GF-D8 (cell line): ENCODE results near the gene NCMAP.
A peak's percentile ranks its signal among the peaks of the same experiment; 100 is the strongest.
"Not testable (repeated sequence)": the region's sequence is repeated elsewhere in the genome, so short reads cannot be mapped to it uniquely, and the experiment has no call there.

Experiments
- DNase-seq: peaks from one replicate; lab custom pipeline; 2025; lab: John Stamatoyannopoulos, UW

Gene NCMAP, protein sequence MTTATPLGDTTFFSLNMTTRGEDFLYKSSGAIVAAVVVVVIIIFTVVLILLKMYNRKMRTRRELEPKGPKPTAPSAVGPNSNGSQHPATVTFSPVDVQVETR

GRCh38 chr1:24555591-24556413 lies at the start of gene NCMAP:
NCMAP (plus strand) TSS chr1:24556087; CDS start chr1:24595431, 39,344 bp downstream.
- DNase-seq: no peak

DNA sequence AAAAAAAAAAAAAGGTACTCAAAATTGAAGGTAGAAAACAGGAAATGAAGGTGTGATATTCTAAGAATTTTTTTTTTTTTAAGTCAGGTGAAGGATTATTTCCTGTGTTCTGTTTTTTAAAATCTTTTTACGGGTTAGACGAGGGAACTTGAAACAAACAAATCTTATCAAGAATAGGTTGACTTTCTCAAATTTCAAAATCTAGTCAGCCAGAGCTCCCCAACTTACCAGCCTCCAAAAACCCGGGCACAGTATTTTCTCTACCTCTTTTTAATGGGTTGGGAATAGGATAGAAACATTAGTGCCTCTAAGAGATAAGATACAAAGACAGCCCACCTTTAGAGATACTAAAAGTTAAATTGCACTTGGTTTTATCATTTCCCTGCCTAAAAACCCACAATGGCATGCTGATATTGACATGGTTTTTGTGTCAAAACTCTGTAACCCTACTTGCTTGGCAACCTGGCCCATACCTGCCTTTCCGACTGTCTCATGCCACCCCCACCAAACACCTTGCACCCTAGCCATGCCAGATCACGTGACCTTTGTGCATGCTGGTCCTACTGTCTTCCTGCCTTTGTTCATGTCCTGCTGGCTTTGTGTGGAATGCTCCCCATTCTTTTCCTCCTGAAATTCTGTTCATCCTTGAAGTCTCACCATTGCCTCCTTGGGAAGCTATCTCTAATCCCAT lies 49.1 kb upstream of the NCMAP start:
- no peak for DNase-seq

- DNase-seq: no peak
Observed at GRCh38 chr1:24507405-24507804, 48.5 kb upstream of the NCMAP start.

DNA sequence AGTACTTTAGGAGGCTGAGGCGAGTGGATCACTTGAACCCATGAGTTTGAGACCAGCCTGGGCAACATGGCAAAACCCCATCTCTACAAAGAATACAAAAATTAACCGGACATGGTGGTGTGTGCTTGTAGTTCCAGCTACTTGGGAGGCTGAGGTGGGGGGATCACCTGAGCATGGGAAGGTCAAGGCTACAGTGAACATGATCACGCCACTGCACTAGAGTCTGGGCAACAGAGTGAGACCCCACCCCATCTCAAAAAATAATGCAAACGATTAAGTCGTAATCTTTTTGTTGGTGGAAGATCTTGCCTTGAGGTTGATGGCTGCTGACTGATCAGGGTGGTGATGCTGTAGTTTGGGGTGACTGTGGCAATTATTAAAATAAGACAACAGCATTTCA lies 47.0 kb upstream of the NCMAP start:
- DNase-seq: no peak

- DNase-seq: no peak
Observed at GRCh38 chr1:24513706-24514105, 42.2 kb upstream of the NCMAP start.

DNA sequence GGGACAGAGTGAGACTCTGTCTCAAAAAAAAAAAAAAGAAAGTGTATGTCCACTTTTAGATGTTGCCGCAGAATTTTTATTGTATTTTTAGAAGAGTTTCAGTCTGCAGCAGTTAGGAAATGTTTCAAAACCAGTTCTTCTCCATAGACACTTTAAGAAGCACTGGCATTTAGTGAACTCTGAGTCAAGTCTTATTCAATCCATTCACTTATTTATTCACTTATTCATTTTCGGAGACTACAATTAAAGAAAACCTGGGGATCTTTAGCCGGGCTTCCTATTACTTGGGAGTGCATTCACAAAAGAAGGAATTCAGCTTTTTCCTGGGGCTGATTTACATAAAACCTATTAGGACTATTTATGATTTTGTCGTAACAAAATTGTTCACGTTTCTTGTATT lies 40.9 kb upstream of the NCMAP start:
- no peak for DNase-seq

- DNase-seq: not testable (repeated sequence)
Observed at GRCh38 chr1:24515671-24516209, 40.1 kb upstream of the NCMAP start.

DNA sequence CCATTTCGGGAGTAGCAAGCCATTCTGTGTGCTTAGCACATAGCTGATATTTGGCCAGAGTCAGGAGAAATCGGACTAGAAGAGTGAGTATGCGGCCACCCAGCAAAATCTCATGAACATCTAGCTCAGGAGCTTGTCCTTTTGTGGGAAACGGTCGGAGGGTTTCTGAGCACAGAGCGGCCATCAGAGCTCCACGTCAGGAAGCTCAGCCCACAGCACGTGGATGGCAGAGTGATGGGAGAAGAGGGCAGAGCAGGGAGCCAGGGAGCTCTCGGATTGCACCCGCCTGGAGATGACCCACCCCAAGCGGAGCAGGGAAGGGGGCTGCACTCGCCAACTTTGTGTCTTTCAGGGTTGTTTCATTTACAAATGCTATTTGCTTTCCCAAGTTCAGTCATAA lies 39.4 kb upstream of the NCMAP start:
- no peak for DNase-seq

GRCh38 chr1:24517898-24518297 lies 38.0 kb upstream of the NCMAP start:
- no peak for DNase-seq

DNA sequence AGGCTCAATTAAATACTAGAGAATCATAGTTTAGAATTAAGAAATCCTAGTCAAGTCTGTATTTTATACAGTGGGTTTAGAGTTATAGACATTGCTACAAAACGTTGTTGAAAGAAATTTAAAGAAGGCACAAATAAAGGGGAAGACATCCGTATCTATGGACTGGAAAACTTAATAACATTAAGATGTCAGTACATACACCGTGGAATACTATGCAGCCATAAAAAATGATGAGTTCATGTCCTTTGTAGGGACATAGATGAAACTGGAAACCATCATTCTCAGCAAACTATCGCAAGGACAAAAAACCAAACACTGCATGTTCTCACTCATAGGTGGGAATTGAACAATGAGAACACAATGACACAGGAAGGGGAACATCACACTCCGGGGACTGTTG lies 35.6 kb upstream of the NCMAP start:
- not testable (repeated sequence) for DNase-seq

DNA sequence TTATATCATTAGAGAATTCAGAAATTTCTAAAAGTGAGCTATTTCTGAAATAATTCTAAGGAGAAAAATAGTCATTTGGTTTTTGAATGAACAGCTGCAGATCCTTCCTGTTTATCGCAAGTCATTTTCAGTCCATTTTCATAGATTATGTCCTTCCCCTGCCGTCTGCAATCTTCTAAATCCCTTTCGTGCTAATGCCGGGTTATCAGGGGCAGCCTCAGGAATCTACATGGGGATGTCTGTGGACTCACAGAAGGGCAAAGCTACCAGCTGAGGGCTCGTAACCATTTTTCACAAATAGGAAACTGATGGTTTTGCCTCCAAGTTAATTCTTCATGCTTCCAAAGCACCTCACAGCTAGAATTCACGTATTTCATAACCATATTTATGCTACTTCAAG lies 30.3 kb upstream of the NCMAP start:
- no peak for DNase-seq

- no peak for DNase-seq
Observed at GRCh38 chr1:24526045-24526444, 29.8 kb upstream of the NCMAP start.

- DNase-seq: no peak
Observed at GRCh38 chr1:24526940-24527542, 28.8 kb upstream of the NCMAP start.

DNA sequence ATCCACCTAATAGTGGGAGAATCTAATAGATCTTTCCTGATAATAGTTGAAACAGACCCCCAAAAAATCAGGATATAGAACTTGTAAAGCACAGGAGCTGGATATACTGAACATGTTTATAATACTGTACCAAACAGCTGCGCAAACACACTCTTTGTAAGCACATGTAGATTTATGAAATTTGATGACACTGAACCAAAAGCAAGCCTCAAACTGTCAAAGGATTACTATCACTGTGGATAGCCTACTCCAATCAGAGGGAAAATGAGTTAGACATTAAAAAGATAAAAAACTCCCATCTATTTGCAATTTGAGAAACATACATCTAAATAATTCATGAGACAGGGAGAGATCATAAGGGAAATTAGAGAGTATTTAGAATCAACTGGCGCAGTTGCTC lies 27.1 kb upstream of the NCMAP start:
- DNase-seq: no peak

- not testable (repeated sequence) for DNase-seq
Observed at GRCh38 chr1:24529292-24529691, 26.6 kb upstream of the NCMAP start.

GRCh38 chr1:24535021-24535424 lies 20.9 kb upstream of the NCMAP start:
- DNase-seq: no peak

GRCh38 chr1:24535778-24536177 lies 20.1 kb upstream of the NCMAP start:
- no peak for DNase-seq

GRCh38 chr1:24536391-24536840 lies 19.5 kb upstream of the NCMAP start:
- DNase-seq: peak; percentile 55

DNA sequence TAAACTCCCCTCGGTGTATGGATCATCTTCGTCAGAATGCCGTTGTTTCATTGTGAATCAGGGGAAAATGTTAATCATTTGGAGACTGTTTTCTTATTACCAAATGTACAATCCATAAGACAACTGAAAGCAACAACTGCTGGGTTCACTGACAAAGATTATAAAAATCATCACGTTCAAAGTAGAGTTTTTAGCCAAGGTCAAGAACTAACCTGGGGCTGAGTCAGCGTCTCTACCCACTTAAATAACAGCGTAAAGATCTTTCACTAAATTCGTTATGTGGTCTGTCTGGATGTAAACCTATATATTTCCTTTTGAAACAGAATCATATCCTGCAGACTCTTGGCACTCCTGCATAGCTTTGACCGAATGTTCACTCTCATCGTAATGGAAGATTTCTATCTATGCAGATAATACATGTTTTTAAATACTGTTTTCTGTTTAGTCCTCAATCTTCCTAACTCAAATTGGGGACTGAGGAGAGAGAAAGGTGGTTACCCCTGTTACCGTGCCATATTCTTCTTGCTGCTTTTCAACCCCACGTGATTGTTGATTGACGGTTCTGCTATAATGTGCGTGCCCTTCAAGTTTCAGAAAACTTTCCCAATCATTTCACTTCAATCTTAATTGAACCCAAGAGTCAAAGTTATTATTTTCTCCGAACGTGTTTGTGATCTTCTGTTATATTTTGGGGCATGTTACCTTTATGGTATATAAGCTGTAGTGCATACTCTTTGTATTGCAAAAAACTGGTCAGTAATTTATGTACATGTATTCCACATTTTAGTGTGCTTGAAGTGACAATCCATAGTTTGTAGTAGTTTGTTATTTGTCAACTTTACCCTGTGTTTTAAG lies 15.6 kb upstream of the NCMAP start:
- DNase-seq: no peak

GRCh38 chr1:24540906-24541710 lies 14.8 kb upstream of the NCMAP start:
- DNase-seq: no peak
